Heart left ventricle (tissue), 16 donors: Measurements from ENCODE around the gene PLEKHA6. TPM values are rescaled to one million over a fixed set of nuclear protein-coding genes. Genes with fewer than 3 reads are reported as not detected.

Experiments
- ATAC-seq, 4 donors: fragments of 200-7000 bp; cut with Tn5 transposase; one replicate each; pipeline ENCODE4 v1.9.1; 2020 to 2022; ENCODE audit warnings: moderate library complexity in 4 of 4, mild to moderate bottlenecking in 3 of 4, moderate number of reproducible peaks in 1 of 4
- DNase-seq, 5 donors: peaks; one replicate each; pipeline ENCODE4 v3.0.0-alpha.2; 2020
- H3K27ac ChIP-seq, 12 donors: fragments of 200-600 bp; sonication (generic) in 4 of 12; one replicate each; pipeline versions ENCODE4 v1.5.0 to v1.8.0; 2016 to 2022; ENCODE audit warnings: mild to moderate bottlenecking in 2 of 12
- H3K27me3 ChIP-seq, 9 donors: fragments of 200-600 bp; sonication (generic) in 2 of 9; one replicate each; pipeline versions ENCODE4 v1.5.1 to v1.8.0; 2016 to 2022; ENCODE audit warnings: mild to moderate bottlenecking in 3 of 9
- H3K36me3 ChIP-seq, 9 donors: fragments of 200-600 bp; sonication (generic) in 2 of 9; one replicate each; pipeline versions ENCODE4 v1.5.0 to v1.8.0; 2018 to 2022; ENCODE audit warnings: mild to moderate bottlenecking in 2 of 9
- H3K4me1 ChIP-seq, 12 donors: fragments of 200-600 bp; sonication (generic) in 4 of 12; one replicate each; pipeline versions ENCODE4 v1.5.0 to v1.8.0; 2016 to 2022; ENCODE audit warnings: mild to moderate bottlenecking in 3 of 12
- H3K4me3 ChIP-seq, 12 donors: fragments of 200-600 bp; sonication (generic) in 4 of 12; one replicate each; pipeline versions ENCODE4 v1.5.0 to v1.8.0; 2017 to 2022; ENCODE audit warnings: mild to moderate bottlenecking in 9 of 12, moderate library complexity in 4 of 12
- H3K9me3 ChIP-seq, 12 donors: fragments of 200-600 bp; sonication (generic) in 4 of 12; one replicate each; pipeline versions ENCODE4 v1.5.0 to v1.8.0; 2016 to 2022; ENCODE audit warnings: mild to moderate bottlenecking in 1 of 12
- POLR2A ChIP-seq, 2 donors: fragments of 450-650 bp; IDR thresholded peaks; one replicate each; pipeline ENCODE4 v1.6.1; 2017; ENCODE audit warnings: antibody characterized with exemption in 2 of 2, mild to moderate bottlenecking in 2 of 2, moderate library complexity in 2 of 2
- WGBS, 4 donors: extraction: QIAGEN DNeasy Blood & Tissue Kit in 2 of 4; methylation state at CpG; one replicate each; pipeline versions ENCODE4 v1.1.5 to v1.1.7; 2013 to 2018; 5-methylcytosine and 5-hydroxymethylcytosine counted together
- intact Hi-C, 10 donors: fragments of 100-400 bp; cut with DNase I; formaldehyde crosslinking; loops; one replicate each; pipeline versions ENCODE4 v1.11.1 to v1.14.2; 2022
- polyA plus RNA-seq, 2 donors: library from polyadenylated mRNA; stranded (reverse); fragments of 200-250 nt; gene quantifications; one replicate each; pipeline ENCODE4 v1.2.3, GENCODE V29; 2013
- total RNA-seq, 9 donors: library from RNA; depleted of rRNA in 2 of 9; stranded (reverse); fragments of >200 nt in 2 of 9; fragmentation: NEBNext Ultra II Directional in 3 of 9; extraction: Animal tissue kit (Norgen Biotek cat#: 25700) in 3 of 9; gene quantifications; one replicate each; pipeline versions ENCODE4 v1.1.0 to v1.2.4, GENCODE V29; 2016 to 2023
- TF ChIP-seq, protein P1 (sequence below), 12 donors: fragments of 200-600 bp; sonication (generic) in 4 of 12; IDR thresholded peaks; one replicate each; pipeline versions ENCODE4 v1.5.0 to v1.8.0; 2018 to 2022; ENCODE audit warnings: antibody characterized with exemption in 12 of 12, mild to moderate bottlenecking in 5 of 12
- donor health status: ischemic (EF 13 %, LVEDD 7.1; RV severe dilation, severe dysfunction).
- donor health status: healthy with polysubstance abuse.
- donor health status: DM: no; HTN: yes; CAD: no.
- donor health status: DM: no; HTN: no; CAD: no.
- donor health status: ischemic (EF 25% LVEDD 6.9; RV normal size, moderate dysfunction).
- donor health status: ischemic (EF 25% LVEDD 5.7; RV mildly dilated, moderate dysfunction).
- donor health status: healthy.
- donor health status: DM: yes; HTN: yes; CAD: no.
- donor health status: ischemic (EF 35%, LVEDD 5.7; RV mildly dilated, moderate dysfunction).
- donor health status: nonischemic (EF 11% LVEDD 7.7; RV severe dilation, severe dysfunction).
- donor health status: DM: yes; HTN: yes; CAD: no.
- donor health status: PGD.
- donor health status: ischemic (EF 29% LVEDD 5.4; RV normal size, mild dysfunction).
- donor health status: nonischemic (EF 23%, LVEDD 6.1; RV moderate dilation, normal function).

PLEKHA6 gene
- total and polyA plus RNA-seq, 11 donors: 5.2 to 33.2 (median 18.9) TPM

- peaks cover 0 to 80% (median 68%) of the 10 kb centered on the region in 9 donors for H3K36me3 ChIP-seq
- no peaks in the 10 kb centered on the region for H3K27me3 ChIP-seq
- intact Hi-C loops: loop anchor here in 2 of 10 donors (10.0 kb wide), 2 partner anchors 540 to 550 kb away; partner anchors contain the start of gene SNRPE (in 1 of the 2)
- DNase-seq: no peak
- peaks cover 0 to 35% (median 23%) of the 10 kb centered on the region in 12 donors for H3K4me1 ChIP-seq
- TF ChIP-seq, protein P1, sequence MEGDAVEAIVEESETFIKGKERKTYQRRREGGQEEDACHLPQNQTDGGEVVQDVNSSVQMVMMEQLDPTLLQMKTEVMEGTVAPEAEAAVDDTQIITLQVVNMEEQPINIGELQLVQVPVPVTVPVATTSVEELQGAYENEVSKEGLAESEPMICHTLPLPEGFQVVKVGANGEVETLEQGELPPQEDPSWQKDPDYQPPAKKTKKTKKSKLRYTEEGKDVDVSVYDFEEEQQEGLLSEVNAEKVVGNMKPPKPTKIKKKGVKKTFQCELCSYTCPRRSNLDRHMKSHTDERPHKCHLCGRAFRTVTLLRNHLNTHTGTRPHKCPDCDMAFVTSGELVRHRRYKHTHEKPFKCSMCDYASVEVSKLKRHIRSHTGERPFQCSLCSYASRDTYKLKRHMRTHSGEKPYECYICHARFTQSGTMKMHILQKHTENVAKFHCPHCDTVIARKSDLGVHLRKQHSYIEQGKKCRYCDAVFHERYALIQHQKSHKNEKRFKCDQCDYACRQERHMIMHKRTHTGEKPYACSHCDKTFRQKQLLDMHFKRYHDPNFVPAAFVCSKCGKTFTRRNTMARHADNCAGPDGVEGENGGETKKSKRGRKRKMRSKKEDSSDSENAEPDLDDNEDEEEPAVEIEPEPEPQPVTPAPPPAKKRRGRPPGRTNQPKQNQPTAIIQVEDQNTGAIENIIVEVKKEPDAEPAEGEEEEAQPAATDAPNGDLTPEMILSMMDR (IDR thresholded peaks at IDR 0.05): no peak
- no peak for TF ChIP-seq POLR2A (IDR thresholded peaks at IDR 0.05)
- H3K9me3 ChIP-seq: no peaks in the 10 kb centered on the region
- H3K4me3 ChIP-seq: no peak overlapping the region
- no peak overlapping the region for H3K27ac ChIP-seq
- ATAC-seq: no peak
- 63 to 84% (median 80%) methylated on average over 2 of the region's 2 CpGs for WGBS, 4 donors
These were observed 44.9 kb upstream of the PLEKHA6 start for GRCh38 chr1:204404629-204405028.

DNA sequence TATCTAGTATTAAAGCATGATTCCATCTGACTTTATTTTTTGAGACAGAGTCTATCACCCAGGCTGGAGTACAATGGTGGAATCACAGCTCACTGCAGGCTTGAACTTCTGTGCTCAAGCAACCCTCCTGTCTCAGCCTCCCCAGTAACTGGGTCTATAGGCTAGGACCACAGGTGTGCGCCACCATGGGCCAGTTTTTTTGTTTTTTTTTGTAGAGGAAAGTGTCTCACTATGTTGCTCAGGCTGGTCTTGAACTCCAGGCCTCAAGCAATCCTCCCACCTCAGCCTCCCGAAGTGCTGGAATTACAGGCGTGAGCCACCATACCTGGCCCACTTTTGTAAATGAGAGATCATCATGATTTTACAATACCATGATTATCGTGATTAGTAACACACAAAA lies 42.7 kb upstream of the PLEKHA6 start:
- 95 to 98% (median 96%) methylated on average over 4 of the region's 4 CpGs for WGBS, 4 donors

GRCh38 chr1:204401730-204402129 lies 42.0 kb upstream of the PLEKHA6 start:
- Histone ChIP-seq H3K4me1 (peaks cover 0 to 26% (median 20%) of the 10 kb centered on the region in 12 donors), H3K36me3 (peaks cover 0 to 97% (median 78%) of the 10 kb centered on the region in 9 donors), H3K4me3 (no peak overlapping the region), H3K27me3 (no peaks in the 10 kb centered on the region), H3K27ac (no peak overlapping the region), H3K9me3 (no peaks in the 10 kb centered on the region)
- no peak for ATAC-seq
- DNase-seq: no peak
- TF ChIP-seq POLR2A (IDR thresholded peaks at IDR 0.05): no peak
- TF ChIP-seq, protein P1 (IDR thresholded peaks at IDR 0.05): no peak
- intact Hi-C loops: loop anchor here in 2 of 10 donors (10.0 kb wide), 2 partner anchors 537 to 547 kb away; partner anchors contain the start of gene SNRPE (in 1 of the 2)
- 90 to 97% (median 94%) methylated on average over 3 of the region's 3 CpGs for WGBS, 4 donors

More for the DNA sequence above, 42.7 kb upstream of the PLEKHA6 start:
- intact Hi-C loops: loop anchor here in 2 of 10 donors (10.0 kb wide), 2 partner anchors 538 to 548 kb away; partner anchors contain the start of gene SNRPE (in 1 of the 2)
- H3K27ac ChIP-seq: no peak overlapping the region
- no peaks in the 10 kb centered on the region for H3K9me3 ChIP-seq
- H3K4me1 ChIP-seq: peaks cover 0 to 32% (median 23%) of the 10 kb centered on the region in 12 donors
- ATAC-seq (no peak), DNase-seq (no peak)
- H3K27me3 ChIP-seq: no peaks in the 10 kb centered on the region
- H3K4me3 ChIP-seq: no peak overlapping the region
- H3K36me3 ChIP-seq: peaks cover 0 to 91% (median 78%) of the 10 kb centered on the region in 9 donors
- no peak for TF ChIP-seq POLR2A (IDR thresholded peaks at IDR 0.05)
- TF ChIP-seq, protein P1 (IDR thresholded peaks at IDR 0.05): no peak

DNA sequence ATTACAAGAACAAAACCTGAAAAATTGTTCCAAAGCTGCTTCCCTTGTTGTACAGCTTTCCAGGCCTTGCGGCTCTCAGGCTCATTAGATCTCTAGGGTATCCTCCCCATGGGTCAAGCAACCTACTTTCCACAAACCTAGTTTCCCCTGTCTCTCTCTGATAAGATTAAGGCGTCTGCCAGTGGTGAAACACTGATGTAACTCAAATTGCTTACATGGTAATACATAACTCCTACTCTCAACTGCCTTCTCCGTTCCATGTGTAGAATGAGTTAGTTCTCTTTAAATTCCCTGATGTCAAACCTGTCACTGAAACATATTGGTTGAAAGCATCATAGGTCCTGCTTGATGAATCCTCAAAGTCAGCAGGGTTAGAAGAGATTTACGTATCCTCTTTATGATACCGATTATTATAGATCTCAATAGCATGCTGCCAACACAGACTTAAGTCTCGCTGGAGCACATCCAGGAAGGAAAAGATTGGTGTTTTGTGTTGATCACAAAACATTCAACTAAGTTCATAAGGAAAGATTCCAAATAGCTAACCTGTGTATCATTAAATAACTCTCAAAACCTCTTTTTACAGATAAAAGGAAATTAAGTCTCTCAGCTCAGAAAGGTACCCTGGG lies 41.3 kb upstream of the PLEKHA6 start:
- Histone ChIP-seq H3K27me3 (no peaks in the 10 kb centered on the region), H3K36me3 (peaks cover 0 to 93% (median 74%) of the 10 kb centered on the region in 9 donors), H3K4me1 (peaks cover 0 to 18% (median 14%) of the 10 kb centered on the region in 12 donors), H3K4me3 (no peak overlapping the region), H3K27ac (no peak overlapping the region), H3K9me3 (no peaks in the 10 kb centered on the region)
- TF ChIP-seq, protein P1 (IDR thresholded peaks at IDR 0.05): no peak
- TF ChIP-seq POLR2A (IDR thresholded peaks at IDR 0.05): no peak
- DNase-seq: no peak
- no peak for ATAC-seq
- 73 to 87% (median 85%) methylated on average over 6 of the region's 6 CpGs for WGBS, 4 donors
- intact Hi-C loops: loop anchor here in 2 of 10 donors (10.0 kb wide), 2 partner anchors 536 to 546 kb away; partner anchors contain the start of gene SNRPE (in 1 of the 2)
